Nephron (organoid): ENCODE measurements around the gene SPTBN1.

Experiments used
- H3K27ac Mint-ChIP-seq, 3 experiments: 2 replicates each; pipeline ENCODE4 v1.8.0; 2020; ENCODE audit warnings: mixed read lengths in 3 of 3, mild to moderate bottlenecking in 2 of 3, moderate library complexity in 1 of 3
- H3K27me3 Mint-ChIP-seq: 2 replicates; pipeline ENCODE4 v1.8.0; 2021; ENCODE audit warnings: low read depth, mild to moderate bottlenecking, moderate library complexity, mixed read lengths
- H3K36me3 Mint-ChIP-seq: 2 replicates; pipeline ENCODE4 v1.8.0; 2020; ENCODE audit warnings: low read depth, mixed read lengths
- H3K4me1 Mint-ChIP-seq: 2 replicates; pipeline ENCODE4 v1.8.0; 2020; ENCODE audit warnings: mixed read lengths
- H3K4me3 Mint-ChIP-seq, 3 experiments: 2 replicates each; pipeline ENCODE4 v1.8.0; 2020; ENCODE audit warnings: mild to moderate bottlenecking in 3 of 3, mixed read lengths in 3 of 3, moderate library complexity in 2 of 3
- H3K9me3 Mint-ChIP-seq: 2 replicates; pipeline ENCODE4 v1.8.0; 2020; ENCODE audit warnings: mixed read lengths
- TF ChIP-seq, protein P1 (sequence below), 3 experiments: fragments of 200-600 bp; sonication (generic); IDR thresholded peaks; one replicate each; pipeline ENCODE4 v1.5.0; 2021; ENCODE audit warnings: antibody characterized with exemption in 3 of 3; ENCODE audit not compliant: unreplicated experiment in 3 of 3

The SPTBN1 gene

GRCh38 chr2:54429054-54429453, 27.1 kb upstream of the SPTBN1 start:
- Mint-ChIP-seq H3K4me3 (peak overlapping the region in 1 of 3 experiments; percentile 22), H3K27me3 (no peaks in the 10 kb centered on the region), H3K4me1 (peaks cover 4% of the 10 kb centered on the region)

DNA sequence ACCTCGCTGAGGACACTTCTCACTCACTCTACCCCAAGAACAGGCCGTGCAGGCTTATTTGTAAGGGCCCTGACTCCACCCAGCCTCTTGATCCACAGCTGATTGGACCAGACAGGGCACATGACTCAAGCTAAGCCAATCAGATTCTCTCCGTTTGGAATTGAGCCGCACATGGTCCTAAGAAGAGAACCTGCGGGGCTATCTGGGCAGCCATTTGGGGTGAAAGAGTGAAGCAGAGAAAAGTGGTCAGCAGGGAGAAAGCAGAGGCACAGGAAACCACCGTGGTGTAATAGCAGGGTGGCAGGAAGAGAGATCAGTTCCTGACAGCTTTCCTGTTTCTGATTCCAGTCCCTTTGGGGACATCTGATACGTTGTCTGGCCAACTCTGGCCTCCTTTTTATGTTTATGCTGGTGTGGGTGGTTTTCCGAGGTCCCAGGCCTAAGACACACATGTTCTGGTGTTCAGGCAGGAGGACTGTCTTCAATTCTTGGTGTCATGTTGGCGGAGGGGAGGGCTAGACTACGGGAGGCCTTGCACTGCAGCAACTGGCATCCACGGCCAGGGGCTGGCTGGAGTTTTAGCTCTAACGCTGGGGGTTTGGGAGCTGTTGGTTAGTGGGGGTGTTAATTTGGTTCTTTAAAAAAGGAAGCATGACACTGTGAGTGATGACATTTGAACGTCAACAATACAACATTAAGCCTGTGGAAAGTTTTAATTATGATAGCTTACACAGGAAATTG, 26.1 kb upstream of the SPTBN1 start:
- no peaks in the 10 kb centered on the region for H3K27me3 Mint-ChIP-seq
- peak overlapping the region in 1 of 3 experiments; percentile 71 for H3K27ac Mint-ChIP-seq
- no peaks in the 10 kb centered on the region for H3K9me3 Mint-ChIP-seq
- H3K4me3 Mint-ChIP-seq = peak overlapping the region in 1 of 3 experiments; percentile 34
- peaks cover 13% of the 10 kb centered on the region for H3K4me1 Mint-ChIP-seq
- H3K36me3 Mint-ChIP-seq = no peaks in the 10 kb centered on the region
- TF ChIP-seq, protein P1, sequence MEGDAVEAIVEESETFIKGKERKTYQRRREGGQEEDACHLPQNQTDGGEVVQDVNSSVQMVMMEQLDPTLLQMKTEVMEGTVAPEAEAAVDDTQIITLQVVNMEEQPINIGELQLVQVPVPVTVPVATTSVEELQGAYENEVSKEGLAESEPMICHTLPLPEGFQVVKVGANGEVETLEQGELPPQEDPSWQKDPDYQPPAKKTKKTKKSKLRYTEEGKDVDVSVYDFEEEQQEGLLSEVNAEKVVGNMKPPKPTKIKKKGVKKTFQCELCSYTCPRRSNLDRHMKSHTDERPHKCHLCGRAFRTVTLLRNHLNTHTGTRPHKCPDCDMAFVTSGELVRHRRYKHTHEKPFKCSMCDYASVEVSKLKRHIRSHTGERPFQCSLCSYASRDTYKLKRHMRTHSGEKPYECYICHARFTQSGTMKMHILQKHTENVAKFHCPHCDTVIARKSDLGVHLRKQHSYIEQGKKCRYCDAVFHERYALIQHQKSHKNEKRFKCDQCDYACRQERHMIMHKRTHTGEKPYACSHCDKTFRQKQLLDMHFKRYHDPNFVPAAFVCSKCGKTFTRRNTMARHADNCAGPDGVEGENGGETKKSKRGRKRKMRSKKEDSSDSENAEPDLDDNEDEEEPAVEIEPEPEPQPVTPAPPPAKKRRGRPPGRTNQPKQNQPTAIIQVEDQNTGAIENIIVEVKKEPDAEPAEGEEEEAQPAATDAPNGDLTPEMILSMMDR (IDR thresholded peaks at IDR 0.05; ENCODE audit: unreplicated experiment in 3 of 3) = no peak

More at GRCh38 chr2:54429054-54429453, 27.1 kb upstream of the SPTBN1 start:
- H3K9me3 Mint-ChIP-seq = no peaks in the 10 kb centered on the region
- no peaks in the 10 kb centered on the region for H3K36me3 Mint-ChIP-seq
- peak overlapping the region in 1 of 3 experiments; percentile 84 for H3K27ac Mint-ChIP-seq
- TF ChIP-seq, protein P1 (IDR thresholded peaks at IDR 0.05; ENCODE audit: unreplicated experiment in 3 of 3) = no peak

DNA sequence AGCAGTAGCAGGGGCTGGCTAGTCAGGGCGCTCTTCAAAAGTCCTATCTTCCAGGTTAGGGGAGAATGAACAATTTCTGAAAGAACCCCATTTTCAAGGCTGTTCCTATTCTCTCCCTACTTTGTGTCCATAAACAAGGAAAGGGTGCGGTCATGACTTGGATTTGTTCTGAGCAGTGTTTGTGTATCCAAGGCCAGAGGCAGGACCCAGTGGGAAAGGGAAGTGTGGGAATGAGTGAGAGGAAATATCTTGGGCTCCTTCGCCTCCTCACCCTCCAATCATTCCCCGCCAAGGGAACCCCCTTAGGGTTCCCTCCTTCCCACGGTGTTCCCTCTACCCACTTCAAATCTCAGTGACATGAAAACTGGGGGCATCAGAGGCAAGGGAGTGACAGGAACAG, 25.5 kb upstream of the SPTBN1 start:
- H3K4me3 Mint-ChIP-seq = no peak overlapping the region
- no peaks in the 10 kb centered on the region for H3K27me3 Mint-ChIP-seq
- TF ChIP-seq, protein P1 (IDR thresholded peaks at IDR 0.05; ENCODE audit: unreplicated experiment in 3 of 3) = no peak
- H3K4me1 Mint-ChIP-seq = peaks cover 20% of the 10 kb centered on the region
- peak overlapping the region in 1 of 3 experiments; percentile 71 for H3K27ac Mint-ChIP-seq
- H3K9me3 Mint-ChIP-seq = no peaks in the 10 kb centered on the region
- no peaks in the 10 kb centered on the region for H3K36me3 Mint-ChIP-seq

DNA sequence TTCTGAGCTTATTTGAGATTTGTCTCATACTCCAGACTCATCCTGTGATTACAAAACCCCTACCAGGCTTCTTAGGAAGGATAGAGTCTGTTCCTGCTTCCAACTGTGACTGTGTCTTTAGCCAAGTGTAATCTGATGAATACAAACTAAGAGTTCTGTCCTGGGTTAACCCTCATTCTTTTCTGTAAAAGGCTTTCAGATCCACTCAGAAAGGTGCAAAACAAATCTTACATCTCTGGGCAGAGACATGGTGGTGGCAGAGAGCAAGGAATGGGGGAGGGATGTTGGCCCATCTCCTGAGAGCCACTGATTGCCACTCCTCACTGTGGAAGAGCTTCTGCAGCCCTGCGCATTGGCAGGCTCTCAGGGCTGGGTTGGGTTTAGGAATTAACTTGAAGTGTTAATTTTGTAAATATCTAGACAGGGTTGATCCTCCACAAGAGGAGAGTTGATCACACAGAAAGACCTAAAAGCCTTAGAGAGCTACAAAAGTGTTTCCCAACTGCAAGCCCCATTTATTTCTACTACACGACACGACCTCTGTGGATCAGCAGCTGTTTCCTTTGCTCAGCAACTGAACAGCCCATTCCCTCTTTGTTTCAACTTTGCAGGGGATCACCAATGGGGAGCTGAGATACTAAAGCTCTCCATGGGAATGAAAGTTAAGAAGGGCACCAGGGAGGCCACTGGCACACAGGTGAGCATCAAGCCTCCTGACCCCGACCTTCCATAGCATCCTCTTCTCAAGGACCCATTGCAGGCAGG, 23.7 kb upstream of the SPTBN1 start:
- Mint-ChIP-seq H3K27me3 (no peaks in the 10 kb centered on the region), H3K4me1 (peaks cover 31% of the 10 kb centered on the region), H3K4me3 (peak overlapping the region in 1 of 3 experiments; percentile 7), H3K36me3 (no peaks in the 10 kb centered on the region), H3K27ac (peak overlapping the region in 2 of 3 experiments; percentile 73 to 77), H3K9me3 (no peaks in the 10 kb centered on the region)
- TF ChIP-seq, protein P1 (IDR thresholded peaks at IDR 0.05; ENCODE audit: unreplicated experiment in 3 of 3) = no peak

DNA sequence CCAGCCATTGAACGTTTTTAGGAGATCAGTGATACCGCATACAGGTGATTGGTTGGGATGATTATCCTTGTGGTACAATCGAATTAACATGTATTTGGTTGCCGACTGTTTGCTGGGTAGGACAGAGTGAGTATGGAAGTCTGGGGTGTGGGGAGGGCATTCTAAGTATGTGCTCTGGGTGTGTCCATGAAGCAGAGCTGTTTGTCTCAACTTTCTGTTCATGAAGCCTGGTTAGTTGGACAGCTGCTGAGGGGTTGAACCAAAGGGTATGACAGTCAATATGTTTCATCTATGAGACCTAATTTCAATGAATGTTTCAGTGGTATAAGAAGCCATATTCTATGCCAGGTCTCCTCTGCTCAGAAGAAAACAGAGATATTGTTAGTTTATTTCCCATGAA, 21.9 kb upstream of the SPTBN1 start:
- peak overlapping the region in 2 of 3 experiments; percentile 75 to 87 for H3K27ac Mint-ChIP-seq
- H3K4me3 Mint-ChIP-seq = peak overlapping the region in 1 of 3 experiments; percentile 32
- no peaks in the 10 kb centered on the region for H3K36me3 Mint-ChIP-seq
- H3K27me3 Mint-ChIP-seq = no peaks in the 10 kb centered on the region
- TF ChIP-seq, protein P1 (IDR thresholded peaks at IDR 0.05; ENCODE audit: unreplicated experiment in 3 of 3) = no peak
- no peaks in the 10 kb centered on the region for H3K9me3 Mint-ChIP-seq
- peaks cover 37% of the 10 kb centered on the region for H3K4me1 Mint-ChIP-seq
